Measurements from ENCODE around the gene NDUFA11.
A peak's percentile ranks its signal among the peaks of the same experiment; 100 is the strongest.
"Not testable (repeated sequence)": the region's sequence is repeated elsewhere in the genome, so short reads cannot be mapped to it uniquely, and the experiment has no call there.

The NDUFA11 gene

DNA sequence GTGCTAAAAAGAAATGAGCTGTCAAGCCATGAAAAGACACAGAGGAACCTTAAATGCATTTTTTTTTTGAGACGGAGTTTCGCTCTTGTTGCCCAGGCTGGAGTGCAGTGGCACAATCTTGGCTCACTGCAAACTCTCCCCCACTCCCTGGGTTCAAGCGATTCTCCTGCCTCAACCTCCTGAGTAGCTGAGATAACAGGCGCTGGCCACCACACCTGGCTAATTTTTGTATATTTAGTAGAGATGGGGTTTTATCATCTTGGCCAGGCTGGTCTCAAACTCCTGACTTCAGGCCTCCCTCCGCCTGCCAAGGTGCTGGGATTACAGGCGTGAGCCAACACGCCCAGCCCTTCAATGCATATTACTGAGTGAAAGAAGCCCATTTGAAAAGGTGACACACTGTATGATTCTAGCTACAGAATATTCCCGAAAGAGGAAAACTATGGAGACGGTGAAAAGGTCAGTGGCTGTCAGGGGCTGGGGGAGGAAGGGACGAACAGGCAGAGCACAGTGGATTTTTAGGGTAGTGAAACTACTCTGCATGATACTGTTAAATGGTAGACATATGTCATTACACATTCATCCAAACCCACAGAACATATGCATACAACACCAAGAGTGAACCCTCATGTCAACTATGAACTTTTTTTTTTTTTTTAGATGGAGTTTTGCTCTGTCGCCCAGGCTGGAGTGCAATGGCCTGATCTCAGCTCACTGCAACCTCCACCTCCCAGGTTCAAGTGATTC, 19.4 kb downstream of the NDUFA11 start:
- DNase-seq: not testable (repeated sequence)

DNA sequence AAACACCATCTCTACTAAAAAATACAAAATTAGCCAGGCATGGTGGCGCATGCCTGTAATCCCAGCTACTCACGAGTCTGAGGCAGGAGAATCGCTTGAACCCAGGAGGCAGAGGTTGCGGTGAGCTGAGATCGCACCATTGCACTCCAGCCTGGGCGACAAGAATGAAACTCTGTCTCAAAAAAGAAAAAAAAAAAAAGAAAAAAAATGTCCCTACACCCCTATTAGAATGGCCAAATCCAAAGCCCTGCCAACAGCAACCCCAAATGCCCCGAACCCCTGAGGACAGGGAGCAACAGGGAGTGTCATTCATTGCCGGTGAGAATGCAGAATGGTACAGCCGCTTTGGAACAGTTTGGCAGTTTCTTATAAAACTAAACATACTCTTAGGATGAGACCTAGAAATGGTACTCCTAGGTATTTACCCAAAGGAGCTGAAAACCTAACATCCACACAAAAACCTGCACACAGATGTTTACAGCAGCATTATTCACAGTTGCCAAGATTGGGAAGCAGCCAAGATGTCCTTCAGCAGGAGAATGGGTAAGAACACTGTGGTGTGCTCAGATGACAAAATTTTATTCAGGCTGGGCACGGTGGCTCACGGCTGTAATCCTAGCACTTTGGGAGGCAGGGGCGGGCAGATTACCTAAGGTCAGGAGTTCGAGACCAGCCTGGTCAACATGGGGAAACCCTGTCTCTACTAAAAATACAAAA, 20.3 kb downstream of the NDUFA11 start:
- not testable (repeated sequence) for DNase-seq

DNA sequence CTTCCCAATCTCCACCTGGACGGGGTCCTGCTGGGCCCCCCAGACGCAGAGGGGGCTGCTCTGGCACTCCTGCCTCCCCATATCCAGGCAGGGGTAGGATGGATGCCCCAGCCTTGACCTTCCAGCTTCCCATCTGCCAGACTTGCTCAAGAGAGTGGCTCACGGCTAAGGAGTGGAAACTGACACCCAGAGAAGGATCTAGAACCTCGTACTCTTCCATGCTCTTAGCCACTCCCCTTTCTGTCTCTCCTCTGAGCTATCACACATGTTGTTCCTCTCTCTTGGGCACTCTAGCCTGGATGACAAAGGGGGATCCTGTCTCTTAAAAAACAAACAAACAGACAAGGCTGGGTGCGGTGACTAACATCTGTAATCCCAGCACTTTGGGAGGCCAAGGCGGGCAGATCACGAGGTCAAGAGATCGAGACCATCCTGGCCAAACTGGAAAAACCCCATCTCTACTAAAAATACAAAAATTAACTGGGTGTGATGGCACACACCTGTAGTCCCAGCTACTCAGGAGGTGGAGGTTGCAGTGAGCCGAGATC, 21.1 kb downstream of the NDUFA11 start:
- DNase-seq: no peak

DNA sequence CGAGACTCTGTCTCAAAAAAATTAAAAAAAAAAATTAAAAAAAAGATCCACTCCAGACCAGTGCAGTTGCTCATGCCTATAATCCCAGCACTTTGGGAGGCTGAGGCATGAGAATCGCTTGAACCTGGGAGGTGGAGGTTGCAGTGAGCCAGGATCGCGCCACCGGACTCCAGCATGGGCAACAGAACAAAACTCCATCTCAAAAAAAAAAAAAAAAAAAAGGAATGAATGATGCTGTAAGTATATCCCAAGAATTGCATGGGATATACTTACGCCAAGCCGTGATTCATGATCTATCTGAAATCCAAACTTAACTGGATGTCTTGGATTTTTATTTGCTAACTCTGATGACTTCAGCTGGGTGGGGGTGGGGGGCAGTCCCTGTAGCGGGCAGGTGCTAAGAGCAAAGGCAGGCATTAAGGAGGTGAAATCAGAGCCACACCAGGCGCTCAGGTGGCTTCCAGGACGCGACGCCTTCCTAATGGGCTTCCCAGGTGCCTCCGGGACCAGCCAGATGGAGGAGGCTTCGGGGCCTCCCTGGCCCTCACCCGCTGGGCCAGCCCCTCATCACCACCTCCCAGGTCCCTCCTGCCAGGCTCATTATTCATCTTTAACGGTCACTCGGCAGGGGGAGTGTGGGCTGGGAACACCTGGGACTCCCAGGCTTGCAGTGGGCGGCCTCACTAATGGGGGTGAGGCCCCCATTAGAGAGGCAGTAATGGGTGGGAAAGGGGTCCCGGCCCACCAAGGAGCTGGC, 21.9 kb downstream of the NDUFA11 start:
- no peak for DNase-seq

DNA sequence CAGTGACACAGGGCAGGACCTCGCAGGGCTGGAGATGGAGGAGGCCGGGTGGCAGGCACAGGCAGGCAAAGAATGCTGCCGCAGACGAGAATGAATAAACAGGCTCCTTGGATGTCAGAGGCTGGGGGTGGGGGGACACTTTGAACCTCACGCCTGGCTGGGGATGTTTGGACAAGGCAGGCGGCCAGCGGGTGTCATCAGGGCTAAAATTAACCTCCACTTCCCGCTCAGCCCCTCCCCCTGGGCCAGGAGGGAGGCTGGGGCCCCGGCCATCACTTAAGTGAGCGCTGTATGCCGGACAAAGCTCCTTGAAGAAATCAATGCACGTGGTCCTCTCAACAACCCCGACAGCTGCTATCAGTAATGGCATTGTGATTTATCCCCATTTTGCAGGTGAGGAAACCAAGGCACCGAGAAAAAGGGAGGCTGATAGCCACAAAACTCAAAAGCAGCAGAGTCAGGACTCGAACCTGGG, 22.9 kb downstream of the NDUFA11 start:
- peak; percentile 78 for DNase-seq

DNA sequence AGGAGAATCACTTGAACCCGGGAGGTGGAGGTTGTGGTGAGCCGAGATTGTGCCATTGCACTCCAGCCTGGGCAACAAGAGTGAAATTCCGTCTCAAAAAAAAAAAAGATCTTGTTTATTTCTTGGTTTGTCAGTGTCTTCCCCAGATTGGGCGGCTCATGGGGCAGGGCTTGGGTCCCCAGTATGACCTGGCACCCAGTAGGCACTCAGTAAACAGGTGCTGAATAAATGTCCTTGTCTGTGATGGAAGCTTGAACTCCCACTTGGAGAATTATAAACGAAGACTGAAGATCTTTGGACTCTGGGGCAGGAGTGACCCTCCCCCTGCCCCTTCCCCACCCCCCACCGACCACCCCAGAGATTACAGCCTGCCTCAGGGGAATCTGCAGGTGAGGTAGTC, 23.4 kb downstream of the NDUFA11 start:
- DNase-seq: no peak

DNA sequence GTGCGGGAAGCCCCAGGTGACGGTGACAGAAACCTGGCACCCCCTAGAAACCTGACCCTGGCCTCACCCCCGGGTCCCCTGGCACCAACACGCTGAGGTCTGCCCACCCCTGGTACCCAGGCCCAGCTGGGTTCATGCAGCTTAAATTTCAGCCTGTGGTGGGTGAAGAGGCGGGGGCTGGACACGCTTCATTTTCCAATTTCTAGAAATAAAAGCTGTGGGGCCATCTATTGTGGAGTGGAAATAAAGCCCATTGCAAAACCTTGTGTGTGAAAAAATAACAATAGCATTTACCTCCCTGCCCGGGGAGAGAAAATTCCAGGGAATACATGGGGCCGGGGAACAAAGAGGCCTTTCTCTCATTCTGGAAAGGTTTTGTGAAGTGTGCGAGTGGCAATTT, 25.7 kb downstream of the NDUFA11 start:
- DNase-seq: no peak

DNA sequence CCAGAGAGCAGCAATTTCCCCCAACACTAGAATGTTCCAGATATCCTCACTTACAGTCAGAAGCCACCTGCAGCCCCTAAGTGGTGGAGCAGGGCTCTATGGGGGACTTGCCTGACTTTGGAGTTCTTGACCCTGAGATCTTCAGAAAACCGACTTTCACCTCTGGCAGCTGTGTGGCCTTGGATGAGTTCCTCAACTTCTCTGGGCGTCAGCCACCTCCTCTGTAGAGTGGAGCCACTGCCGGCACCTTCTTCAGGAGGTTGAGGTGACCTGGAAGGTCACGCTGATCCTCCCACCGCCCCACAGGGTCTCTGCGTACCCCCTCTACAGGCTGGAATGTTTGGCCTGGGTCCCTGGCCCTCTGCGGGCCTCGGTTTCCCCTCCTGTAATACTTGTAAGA, 26.2 kb downstream of the NDUFA11 start:
- DNase-seq: no peak

DNA sequence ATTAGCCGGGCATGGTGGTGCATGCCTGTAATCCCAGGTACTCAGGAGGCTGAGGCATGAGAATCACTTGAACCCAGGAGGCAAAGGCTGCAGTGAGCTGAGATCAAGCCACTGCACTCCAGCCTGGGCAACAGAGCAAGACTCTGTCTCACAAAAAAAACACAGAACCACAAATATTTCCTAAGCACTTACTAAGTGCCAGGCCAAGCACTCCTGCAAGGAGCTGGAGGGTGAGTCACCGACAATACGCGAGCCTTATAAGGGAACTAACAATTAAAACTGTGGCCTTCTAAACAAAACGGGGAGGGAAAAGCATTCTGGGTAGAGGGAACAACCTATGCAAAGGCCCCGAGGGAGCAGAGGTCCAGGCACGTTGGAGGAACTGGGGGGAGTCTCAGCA, 29.1 kb downstream of the NDUFA11 start:
- DNase-seq: not testable (repeated sequence)

DNA sequence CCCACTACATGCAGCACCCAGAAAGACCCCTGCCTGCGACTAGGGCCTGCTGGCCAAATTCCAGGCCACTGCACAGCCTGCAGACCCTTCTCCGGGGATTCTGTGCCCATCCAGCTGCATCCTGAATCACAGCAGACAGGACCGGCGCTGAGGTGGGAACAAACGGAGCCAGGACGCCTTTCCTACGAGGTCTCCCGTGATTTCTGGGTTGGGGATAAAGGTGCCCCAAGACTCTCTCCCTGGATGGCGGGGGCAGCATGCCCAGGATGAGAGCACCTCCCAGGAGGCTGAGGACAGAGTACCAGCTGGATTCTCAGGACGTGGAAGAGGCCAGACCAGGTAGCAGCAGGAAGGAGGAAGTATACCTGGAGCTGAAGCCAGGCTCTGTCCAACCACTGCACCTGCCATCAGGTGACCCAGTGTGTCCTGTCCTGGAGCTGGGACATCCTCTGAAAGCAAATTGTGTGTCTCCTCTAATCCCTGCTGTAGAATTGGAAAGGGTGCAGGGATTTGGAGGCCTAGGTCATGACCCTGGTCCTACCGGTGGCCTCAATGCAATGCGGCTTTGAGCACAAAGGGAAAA, 29.9 kb downstream of the NDUFA11 start:
- DNase-seq: no peak

DNA sequence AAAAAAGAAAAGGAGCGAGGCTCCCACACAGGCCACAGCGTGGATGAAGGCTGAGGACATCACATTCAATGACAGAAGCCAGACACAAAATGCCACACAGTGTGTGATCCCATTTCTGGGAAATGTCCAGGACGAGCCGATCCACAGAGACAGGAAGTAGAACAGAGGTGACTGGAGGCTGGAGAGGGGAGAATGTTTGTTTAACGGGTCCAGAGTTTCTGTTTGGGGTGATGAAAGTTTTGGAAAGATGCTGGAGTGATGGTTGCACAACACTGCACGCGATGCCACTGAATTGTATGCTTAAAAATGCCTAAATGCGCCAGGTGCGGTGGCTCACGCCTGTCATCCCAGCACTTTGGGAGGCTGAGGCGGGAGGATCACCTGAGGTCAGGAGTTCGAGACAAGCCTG, 32.6 kb downstream of the NDUFA11 start:
- DNase-seq: no peak

DNA sequence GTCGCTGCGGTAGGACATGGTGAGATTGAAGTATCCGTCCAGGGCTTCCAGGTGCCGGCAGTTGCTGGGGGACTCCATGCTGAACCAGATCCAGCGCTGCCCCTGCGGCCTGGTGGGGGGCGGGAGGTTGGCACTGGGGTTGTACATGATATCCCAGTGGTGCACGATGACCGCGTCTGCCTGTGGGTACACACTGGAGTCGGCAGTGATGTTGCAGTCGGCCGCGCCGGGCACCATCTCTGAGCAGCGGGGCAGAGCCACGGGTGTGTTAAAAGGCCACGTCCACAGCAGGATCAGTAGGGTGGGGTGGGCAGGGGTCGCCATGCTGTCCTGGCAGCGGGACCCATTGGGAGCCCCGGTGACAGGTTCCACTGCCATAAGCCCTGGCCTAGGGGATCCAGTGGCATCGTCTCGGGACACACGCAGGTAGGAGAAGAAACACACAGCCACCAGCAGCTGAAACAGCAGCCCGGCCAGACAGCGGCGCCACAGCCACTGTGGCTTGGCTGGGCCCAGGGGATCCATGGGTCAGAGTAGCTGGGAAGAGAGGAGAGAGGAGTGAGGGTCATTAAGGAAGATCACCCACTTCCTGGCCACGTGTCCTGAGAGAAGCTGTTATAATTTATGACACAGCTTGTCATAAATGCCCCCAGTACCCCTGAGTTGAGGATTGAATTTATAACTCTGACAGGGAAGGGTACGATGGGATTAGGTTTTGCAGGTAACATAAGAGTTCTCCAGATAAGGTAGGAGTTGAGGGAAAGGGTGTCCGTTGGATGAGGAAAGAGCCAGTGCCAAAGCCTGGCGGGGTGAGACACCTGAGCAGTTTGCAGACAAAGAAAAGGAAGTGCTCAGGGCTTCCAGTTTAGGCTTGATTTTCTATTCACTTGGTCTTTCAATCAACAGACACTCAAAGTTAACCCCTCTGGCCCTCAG, 36.1 kb downstream of the NDUFA11 start:
- no peak for DNase-seq

DNA sequence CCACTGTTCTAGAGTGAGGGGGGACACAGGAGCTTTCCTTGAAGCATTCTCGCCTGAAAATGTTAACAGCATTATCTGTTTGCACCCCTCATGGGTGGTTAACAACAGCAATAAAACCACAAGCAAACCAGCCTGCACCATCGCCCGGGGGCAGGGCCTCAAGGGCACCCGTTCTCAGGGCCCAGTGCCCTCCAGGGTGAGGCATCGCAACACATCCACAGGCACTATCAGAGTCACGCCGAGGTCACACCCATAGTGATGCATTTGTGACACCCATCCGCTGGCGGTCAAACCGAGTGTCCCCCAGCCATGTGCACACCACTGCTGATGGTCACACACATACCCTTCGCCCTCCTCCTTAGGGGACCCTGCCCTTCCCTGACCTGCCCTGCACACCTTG, 37.8 kb downstream of the NDUFA11 start:
- DNase-seq: no peak

DNA sequence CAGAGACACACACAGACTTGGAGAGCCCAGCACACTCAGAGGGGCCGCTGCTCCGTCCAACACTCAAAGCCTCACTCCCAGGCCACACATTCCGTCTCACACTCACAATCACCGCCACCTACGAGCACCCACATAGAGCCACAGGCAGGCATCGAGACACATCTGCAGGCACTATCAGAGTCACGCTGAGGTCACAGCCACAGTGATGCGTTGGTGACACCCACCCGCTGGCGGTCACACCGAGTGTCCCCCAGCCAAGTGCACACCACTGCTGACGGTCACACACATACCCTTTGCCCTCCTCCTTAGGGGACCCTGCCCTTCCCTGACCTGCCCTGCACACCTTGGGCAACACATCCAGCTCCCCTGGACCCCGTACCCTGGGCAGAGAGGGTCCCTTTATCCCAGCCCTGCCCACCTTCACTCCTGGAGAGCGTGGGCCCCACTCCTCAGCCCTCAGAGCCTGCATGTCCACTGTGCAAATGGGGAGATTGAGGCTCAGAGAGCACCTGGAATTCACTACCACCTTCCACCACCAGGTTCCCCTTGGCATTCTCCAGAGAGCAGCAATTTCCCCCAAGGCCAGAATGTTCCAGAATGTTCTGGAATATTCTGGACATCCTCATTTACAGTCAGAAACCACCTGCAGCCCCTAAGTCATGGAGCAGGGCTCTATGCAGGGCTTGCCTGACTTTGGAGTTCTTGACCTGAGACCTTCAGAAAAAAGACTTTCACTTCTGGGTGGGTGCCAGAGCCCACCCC, 38.7 kb downstream of the NDUFA11 start:
- DNase-seq: no peak

DNA sequence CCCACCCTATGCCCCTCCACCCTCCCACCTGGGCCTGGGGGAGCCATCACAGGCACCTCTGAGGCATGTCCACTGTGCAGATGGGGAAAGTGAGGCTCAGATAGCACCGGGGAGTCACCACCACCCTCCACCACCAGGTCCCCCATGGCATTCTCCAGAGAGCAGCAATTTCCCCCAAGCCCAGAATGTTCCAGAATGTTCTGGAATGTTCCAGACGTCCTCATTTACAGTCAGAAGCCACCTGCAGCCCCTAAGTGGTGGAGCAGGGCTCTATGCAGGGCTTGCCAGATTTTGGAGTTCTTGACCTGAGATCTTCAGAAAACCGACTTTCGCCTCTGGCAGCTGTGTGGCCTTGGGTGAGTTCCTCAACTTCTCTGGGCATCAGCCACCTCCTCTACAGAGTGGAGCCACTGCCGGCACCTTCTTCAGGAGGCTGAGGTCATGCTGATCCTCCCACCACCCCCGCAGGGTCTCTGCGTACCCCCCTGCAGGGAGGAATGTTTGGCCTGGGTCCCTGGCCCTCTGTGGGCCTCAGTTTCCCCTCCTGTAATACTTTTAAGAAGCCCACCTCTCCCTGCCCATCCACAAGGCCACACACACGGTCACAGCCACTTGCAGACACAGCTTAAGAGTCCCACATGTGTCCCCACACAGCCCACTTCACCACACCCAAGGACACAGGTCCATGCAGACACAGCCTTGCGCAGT, 39.4 kb downstream of the NDUFA11 start:
- no peak for DNase-seq

DNA sequence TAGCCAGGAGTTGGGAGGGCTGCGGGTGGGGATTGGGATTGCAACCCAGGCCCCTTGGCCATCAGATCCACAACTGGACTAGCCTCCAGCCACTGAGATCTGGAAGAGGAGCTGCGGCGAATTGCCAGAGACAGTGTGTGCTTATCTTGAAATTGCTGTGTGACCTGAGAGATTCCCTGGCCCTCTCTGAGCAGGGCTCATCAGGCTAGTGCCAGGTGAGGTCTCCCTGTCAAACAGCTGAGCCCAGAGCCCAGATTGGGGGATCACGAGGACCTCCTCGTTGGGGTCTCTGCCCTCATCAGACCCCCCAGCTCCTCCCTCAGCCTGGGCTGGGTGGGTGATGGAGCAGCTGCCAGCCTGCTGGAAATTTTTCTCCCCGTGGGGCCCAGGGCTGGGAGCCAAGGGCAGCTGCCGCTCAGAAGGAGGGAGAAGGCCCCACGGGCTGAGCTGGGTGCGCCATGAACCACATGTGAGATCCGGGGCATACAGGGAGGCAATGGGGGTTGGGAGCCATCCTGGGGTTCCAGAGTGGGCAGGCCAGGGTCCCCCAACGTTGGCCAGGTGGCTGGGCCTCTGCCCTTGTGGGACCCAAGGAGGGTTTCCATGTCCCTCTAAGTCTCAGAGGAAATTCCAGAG, 40.4 kb downstream of the NDUFA11 start:
- no peak for DNase-seq

DNA sequence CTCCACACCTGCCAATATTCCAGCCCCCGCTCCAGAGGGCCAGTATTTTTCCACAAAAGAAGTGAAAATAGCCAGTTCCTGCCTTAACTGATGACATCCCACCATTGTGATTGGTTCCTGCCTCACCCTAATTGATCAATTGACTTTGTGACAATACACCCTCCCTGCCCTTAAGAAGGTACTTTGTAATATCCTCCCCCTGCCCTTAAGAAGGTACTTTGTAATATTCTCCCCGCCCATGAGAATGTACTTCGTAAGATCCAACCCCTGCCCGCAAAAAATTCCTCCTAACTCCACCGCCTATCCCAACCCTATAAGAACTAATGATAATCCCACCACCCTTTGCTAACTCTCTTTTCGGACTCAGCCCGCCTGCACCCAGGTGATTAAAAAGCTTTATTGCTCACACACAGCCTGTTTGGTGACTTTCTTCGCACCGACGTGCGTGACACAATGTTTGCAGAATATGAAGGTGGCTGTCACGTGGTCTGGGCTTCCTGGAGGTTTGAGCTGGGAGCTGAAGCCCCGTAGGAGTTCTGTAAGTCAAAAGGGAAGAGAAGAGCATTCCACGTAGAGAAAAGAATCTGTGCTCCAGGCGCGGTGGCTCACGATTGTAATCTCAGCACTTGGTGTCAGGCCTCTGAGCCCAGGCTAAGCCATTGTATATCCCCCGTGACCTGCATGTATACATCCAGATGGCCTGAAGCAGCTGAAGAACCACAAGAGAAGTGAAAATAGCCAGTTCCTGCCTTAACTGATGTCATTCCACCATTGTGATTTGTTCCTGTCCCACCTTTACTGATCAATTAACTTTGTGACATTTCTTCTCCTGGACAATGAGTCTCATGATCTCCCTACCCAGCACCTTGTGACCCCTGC, 46.1 kb downstream of the NDUFA11 start:
- no peak for DNase-seq

DNA sequence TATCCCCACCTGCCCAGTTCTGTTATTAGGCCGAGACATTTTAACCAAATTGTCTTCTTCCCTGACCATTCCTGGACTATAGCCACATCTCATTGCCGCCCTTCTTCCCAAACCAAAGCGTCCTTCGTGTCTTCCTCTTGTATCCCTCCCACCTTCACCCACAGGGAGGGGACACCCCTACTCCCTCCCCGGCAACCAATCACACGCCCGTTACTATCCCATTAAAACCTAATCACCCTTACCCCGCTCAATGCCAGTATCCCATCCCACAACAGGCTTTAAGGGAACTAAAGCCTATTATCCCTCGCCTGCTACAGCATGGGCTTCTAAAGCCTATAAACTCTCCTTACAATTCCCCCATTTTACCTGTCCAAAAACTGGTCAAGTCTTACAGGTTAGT, 48.4 kb downstream of the NDUFA11 start:
- DNase-seq: not testable (repeated sequence)

DNA sequence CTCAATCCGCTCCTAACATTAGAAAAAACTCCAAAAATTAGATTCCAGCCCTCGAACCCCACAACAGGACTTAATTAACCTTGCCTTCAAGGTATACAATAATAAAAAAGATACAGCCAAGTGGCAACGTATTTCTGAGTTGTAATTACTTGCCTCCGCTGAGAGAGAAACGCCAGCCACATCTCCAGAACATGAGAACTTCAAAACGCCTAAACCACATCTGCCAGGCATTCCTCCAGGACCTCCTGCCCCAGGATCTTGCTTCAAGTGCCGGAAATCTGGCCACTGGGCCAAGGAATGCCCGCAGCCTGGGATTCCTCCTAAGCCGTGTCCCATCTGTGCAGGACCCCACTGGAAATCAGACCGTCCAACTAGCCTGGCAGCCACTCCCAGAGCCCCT, 49.5 kb downstream of the NDUFA11 start:
- DNase-seq: not testable (repeated sequence)
